ENCODE measurements around the gene PPFIA1. TPM values are rescaled to one million over a fixed set of nuclear protein-coding genes. Genes with fewer than 3 reads are reported as not detected.

Gene PPFIA1
- total and polyA plus RNA-seq, 2 of the 13 experiments (the other 11 are each of a cell fraction or from before 2014, with no cell fraction given): 29.9 to 45.2 TPM

DNA sequence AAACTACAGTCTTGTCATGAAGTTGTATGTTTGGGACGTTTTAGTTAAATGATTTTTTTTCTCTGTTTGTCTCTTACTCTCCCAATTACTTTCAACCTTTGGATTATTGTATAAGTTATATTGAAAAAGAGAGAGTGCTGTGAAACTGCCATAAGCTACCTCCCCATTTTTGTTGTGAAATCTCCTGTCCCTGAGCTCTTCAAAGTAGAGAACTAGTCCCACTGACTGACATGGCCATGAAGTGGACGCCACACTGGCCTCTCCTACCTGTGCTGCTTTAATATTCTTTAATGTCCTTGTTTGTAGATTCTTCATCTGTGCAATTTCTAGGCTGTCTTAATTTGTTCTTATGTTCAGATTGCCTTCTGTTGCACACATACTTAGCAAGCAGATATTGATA, 56.3 kb downstream of the PPFIA1 start:
- DNase-seq (ENCODE audit: low spot score) (no peak), FAIRE-seq (no peak), ATAC-seq (no peak)
- Histone ChIP-seq H3K36me3 (replicated peaks in 1 of 2; ENCODE audit: control insufficient read depth in 1 of 2, insufficient read depth in 2 of 2, low read length in 2 of 2) (peaks cover 18 to 66% of the 10 kb centered on the region in 2 experiments), H3K4me3 (replicated peaks in 1 of 3; ENCODE audit: insufficient read depth in 1 of 3, low read depth in 2 of 3, low read length in 3 of 3) (no peak overlapping the region), H3K9ac (ENCODE audit: insufficient read depth, low read depth, low read length) (no peak overlapping the region), H3K9me3 (ENCODE audit: low read length) (no peaks in the 10 kb centered on the region), H3K4me2 (ENCODE audit: low read depth, low read length) (no peak overlapping the region), H3K79me2 (ENCODE audit: insufficient read depth, low read length) (no peaks in the 10 kb centered on the region), H3K27me3 (ENCODE audit: control insufficient read depth in 1 of 2, insufficient read depth in 2 of 2, low read length in 2 of 2) (no peaks in the 10 kb centered on the region), H3K27ac (ENCODE audit: extremely low read length, insufficient read depth, low read length) (no peak overlapping the region), H2AFZ (ENCODE audit: low read length) (no peak overlapping the region), H3K4me1 (ENCODE audit: insufficient read depth, low read length) (no peaks in the 10 kb centered on the region), H4K20me1 (ENCODE audit: insufficient read depth, low read length) (0 out of 2 replicates have a peak, but pooled peaks cover 2% of the 10 kb centered on the region)
- 99% methylated on average over 2 of the region's 2 CpGs for WGBS (ENCODE audit: low lambda C conversion rate)
- BruUV-seq (replicated peaks): no TSS peak
- ChIA-PET POLR2A (no interaction called here), CTCF (ENCODE audit: low intra/inter-chr PET ratio, low total read pairs) (no interaction called here)
- intact Hi-C loops (cut with micrococcal nuclease; ENCODE audit: unreplicated experiment) (no loop called here), in situ Hi-C loops (cut with HindIII; ENCODE audit: extremely low pct_ligation_motif_present, low pct_unique_long_range_greater_than_20kb) (no loop called here)
- TF ChIP-seq AKNA (CRISPR knock-in tag; IDR thresholded peaks at IDR 0.05; ENCODE audit: borderline replicate concordance) (no peak), NFAT5 (CRISPR knock-in tag; IDR thresholded peaks at IDR 0.05) (no peak), GMEB2 (CRISPR knock-in tag; IDR thresholded peaks at IDR 0.05; ENCODE audit: low read depth) (no peak), ZNF235 (CRISPR knock-in tag; IDR thresholded peaks at IDR 0.05; ENCODE audit: borderline replicate concordance) (no peak), ZFY (CRISPR knock-in tag; IDR thresholded peaks at IDR 0.05) (no peak), SNRNP70 (IDR thresholded peaks at IDR 0.05; ENCODE audit: low read depth, low read length) (no peak), MEIS1 (CRISPR knock-in tag; IDR thresholded peaks at IDR 0.05; ENCODE audit: borderline replicate concordance) (no peak)
- TF ChIP-seq, protein P1, sequence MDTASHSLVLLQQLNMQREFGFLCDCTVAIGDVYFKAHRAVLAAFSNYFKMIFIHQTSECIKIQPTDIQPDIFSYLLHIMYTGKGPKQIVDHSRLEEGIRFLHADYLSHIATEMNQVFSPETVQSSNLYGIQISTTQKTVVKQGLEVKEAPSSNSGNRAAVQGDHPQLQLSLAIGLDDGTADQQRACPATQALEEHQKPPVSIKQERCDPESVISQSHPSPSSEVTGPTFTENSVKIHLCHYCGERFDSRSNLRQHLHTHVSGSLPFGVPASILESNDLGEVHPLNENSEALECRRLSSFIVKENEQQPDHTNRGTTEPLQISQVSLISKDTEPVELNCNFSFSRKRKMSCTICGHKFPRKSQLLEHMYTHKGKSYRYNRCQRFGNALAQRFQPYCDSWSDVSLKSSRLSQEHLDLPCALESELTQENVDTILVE (CRISPR knock-in tag; IDR thresholded peaks at IDR 0.05): no peak

All from HepG2 (cell line).